OCI-M1 (cell line): ENCODE measurements around the gene METTL9.
"Not testable (repeated sequence)": the region's sequence is repeated elsewhere in the genome, so short reads cannot be mapped to it uniquely, and the experiment has no call there.

Experiments
- DNase-seq: peaks from one replicate; lab custom pipeline; 2025; lab: John Stamatoyannopoulos, UW

METTL9 gene

DNA sequence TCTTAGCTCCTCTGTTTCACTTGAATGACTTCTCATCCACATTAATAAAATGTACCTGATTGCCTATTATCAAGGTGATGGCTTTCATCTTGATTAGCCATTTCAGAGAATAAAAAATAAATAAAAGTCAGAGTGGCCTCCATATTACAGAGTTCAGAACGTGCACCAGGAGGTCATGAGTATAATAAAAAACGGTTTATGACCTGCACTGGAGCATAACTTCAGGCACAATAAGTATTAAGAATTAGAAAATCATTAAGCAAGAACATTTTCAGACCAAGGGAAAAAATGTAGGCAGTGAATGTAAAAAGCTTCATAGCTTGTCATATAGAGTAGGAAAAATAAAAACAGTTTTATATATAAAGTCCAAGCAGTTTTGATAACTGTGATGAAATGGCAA is 11.4 kb downstream of the METTL9 start:
- no peak for DNase-seq

DNA sequence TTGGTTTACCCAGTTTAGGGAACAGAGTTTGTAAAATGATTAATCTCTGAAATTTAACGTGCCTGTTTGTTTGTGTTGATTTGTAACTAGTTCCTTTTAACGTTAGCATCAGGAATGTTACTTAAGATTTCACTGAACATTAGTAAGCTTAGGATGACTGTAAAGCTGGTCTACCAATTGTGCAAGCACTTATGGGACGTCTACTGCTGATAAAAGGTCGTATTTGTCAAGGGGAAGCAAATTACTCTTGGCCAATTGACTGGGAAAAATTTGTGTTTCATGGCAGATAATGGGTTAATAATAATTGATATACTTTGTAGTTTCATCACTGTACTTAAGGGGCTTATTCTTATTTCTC is 11.8 kb downstream of the METTL9 start:
- DNase-seq, result peak; percentile 77

DNA sequence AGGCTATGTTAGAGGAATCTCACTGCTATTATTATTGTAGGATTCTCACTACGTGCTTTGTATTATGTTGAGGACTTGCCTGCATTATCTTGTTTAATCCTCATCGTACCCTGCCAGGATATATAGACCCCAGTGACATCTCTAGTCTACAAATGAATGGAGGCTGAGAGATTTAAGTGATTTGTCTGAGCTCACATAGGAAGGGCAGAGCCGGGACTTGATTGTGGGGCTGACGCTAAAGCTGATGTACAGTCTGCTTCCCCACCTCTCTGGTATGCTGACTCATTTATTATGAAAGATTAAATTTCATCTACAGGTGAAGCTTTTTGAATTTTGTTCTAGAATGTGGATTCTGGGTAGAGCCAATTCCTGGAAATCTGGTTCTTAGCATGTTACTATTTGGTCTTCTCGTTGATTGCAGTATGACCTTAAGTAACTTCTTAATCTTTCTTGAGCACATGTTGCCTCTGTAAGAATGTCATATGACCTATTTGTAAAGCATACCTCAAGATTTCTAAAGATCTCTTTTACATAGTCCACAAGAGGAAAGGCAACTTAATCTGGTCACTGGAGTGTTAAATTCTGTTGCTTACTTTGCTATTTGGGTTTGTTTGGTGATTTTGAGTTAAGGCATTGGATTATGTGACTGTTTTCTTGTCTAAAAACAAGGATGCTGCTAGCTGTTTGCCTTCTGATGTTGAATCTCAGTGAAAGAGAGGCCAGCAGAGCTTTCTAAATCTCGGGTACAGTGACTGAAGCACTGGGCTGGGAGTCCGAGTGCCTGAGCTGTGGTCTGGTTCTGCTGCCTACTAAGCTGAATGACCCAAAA is 12.4 kb downstream of the METTL9 start:
- peak; percentile 95 for DNase-seq

DNA sequence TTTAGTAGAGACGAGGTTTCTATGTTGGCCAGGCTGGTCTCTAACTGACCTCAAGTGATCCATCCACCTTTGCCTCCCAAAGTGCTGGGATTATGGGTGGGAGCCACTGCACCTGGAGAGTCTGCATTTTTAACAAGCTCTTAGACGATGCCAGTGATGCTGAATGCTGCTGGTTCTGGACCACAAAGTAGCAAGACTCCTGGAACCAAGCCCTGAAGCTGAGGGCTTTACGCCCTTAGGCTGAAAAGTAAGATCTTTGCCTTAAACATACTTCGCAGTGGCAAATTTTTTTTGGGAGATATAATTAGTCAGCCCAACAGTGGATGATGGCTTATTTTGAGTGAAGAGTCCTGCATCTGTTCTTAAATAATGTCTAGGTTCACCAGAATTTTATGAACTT is 14.0 kb downstream of the METTL9 start:
- DNase-seq, result no peak

DNA sequence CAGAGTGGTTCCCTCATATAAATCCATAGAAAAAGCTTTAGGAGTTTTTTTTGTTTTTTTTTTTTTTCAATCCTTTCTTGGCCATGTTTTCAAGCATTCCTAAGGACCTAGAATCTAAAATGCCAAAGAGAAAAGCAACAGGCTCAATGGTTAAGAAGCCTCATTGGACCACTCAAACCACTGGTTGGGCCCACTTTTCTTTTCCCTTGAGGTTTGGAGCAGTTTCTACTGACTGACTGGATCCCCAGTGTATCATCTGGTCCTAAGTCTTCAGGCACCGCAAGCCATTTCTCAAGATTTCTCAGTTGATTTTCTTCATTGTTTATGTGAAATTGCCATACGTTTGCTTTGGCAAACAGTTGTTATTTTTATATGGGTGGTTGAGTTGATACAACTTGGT is 14.4 kb downstream of the METTL9 start:
- DNase-seq, result no peak

DNA sequence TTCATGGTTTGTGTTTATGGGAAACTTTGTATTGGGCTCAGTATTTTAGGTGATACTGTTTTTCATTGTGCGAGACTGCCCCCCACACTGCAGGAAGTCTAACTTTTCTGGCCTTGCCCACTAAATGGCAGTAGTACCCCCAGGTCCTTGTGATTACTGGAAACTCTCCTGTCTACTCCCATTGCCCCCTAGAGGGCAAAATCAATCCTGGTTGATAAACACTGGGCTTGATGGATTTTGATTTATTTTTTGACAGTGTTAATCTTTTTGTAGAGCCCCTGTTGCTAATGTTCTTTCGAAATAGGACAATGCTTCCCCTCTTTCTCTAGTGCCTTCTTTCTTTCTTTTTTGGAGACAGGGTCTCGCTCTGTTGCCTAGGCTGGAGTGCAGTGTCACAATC is 15.5 kb downstream of the METTL9 start:
- DNase-seq, result peak; percentile 35

DNA sequence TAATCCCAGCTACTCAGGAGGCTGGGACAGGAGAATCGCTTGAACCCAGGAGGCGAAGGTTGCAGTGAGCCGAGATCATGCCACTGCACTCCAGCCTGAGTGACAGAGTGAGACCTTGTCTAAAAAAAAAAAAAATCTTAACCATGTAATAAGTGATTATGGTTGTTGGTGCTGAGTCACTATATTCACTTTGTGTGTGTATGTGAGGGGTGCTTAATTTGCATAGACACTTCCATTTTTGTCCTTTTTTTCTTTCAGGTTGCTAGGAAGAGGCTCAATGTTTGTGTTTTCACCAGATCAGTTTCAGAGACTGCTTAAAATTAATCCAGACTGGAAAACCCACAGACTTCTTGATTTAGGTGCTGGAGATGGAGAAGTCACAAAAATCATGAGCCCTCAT is 18.2 kb downstream of the METTL9 start:
- DNase-seq, result peak; percentile 59

DNA sequence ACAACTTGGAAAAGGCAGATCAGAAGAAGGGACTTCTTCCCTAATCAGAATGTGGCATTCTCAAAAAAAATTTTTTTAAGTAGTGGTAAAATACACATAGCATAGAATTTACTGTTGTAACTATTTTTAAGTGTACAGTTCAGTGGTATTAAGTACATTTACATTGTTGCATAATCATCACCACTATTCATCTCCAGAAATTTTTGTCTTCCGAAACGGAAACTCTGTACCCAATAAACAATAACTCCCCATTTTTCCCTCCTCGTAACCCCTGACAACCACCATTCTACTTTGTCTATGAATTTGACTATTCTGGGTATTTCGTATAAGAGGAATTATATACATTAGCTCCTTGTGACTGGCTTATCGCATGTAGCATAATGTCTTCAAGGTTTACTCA is 18.9 kb downstream of the METTL9 start:
- no peak for DNase-seq

DNA sequence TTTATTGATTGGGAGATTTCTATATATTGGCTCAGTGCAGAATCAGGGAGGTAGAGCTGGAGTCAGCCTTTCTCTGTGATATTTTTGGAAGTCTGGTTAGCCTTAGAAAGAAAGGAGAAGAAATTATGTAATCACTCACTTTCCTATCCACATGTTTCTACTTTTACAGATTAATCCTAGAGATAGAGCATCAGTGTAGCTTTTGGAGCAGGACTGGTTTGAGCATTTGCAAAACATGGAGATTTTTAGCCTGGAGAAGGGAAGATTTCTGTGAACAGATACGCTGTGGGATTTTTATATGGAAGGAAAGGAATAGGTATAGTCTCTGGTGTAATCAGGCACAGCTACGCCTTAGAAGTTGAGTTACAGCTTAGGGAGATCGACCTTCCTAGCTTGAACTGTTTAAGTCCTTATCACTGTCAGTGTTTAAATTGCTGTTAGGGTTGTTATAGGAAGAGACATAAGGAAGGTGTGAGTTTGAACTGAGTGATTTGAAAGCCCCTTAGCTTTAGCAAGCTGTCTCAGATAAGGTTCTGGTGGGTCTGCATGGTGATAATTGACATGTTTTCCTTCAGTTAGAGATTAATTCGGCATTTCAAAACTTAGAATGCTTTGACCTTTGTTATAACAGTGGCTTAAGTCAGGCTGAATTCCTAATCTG is 20.5 kb downstream of the METTL9 start:
- peak; percentile 49 for DNase-seq

DNA sequence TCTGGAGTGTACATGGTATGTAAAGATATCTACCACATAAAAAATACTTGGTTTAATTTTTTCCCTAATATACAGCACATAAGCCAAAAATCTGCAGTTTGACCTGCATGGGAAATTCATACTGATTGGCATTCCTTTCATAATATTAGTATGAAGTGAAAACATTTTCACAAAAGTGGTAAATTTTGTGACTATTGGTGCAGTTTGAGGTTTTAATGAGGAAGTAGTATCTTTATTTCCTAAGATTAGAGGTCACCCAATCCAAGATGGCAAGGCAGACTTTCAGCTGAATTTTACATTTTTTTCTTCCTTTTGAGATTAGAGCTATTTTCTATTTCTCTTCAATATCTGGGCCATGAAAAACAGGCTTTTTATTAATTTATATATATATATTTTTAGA is 21.2 kb downstream of the METTL9 start:
- DNase-seq, result peak; percentile 18

DNA sequence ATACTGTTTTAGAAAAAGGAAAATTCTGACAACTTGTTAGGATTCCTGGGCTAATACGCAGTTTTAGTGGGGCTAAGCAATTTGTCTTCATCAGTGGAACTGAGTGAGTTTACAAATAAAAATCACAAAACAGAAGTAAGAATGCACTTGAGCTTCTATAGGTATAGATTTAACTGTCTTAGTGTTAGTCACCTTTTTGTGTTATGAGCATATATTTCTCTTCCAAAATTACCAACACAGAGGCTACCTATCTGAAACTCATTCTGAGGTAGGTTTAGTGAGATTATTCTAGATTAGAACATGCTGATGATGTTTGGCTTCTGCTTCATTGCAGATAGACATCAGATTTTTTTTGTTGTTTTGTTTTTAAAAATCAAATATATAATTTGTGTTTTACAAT is 23.2 kb downstream of the METTL9 start:
- DNase-seq, result no peak

DNA sequence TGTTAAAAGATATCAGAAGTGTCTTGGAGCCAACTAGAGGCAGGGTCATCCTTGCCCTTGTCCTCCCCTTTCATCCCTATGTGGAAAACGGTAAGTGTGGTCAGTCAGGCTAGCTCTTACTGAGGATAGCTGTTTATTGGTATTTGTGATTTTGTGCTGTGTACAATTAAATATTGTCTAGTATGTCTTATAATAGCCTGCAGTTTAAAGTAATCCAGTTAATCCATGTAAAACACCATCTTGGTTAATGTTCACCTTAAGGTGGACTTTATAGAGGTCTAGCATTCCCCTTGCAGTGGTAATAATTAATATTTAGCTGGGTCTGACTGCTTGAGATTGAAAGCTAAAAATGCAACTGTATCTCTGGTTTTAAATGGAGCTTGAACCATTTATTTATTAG is 25.6 kb downstream of the METTL9 start:
- no peak for DNase-seq

DNA sequence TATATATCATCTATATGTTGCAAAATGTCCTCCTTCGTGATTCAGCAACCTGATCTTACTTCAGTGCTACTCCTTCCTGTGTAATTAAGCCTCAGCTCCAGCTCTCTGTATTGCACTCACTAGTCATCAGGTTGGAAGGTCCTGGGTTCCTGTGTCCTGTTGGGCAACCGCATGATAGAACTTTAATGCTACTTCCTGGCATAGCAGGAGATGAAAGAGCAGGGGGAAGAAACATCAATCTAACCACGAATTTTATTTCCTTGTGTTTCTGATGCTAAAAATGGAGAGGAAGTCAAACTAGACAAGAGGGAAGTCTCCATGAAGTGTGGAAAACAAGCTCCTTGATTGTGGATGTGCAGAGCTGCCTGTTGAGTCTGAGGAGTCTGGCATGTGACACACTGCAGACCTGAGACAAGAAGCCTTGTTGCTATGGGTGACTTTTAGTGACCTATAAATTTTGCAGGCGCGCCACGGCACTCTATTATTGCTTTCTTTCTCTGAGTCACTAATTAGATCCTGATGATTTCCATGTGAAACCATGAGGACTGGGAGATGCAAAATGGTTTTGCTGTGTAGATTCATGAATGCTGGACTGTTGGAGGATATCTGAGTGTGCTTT is 27.4 kb downstream of the METTL9 start:
- no peak for DNase-seq

DNA sequence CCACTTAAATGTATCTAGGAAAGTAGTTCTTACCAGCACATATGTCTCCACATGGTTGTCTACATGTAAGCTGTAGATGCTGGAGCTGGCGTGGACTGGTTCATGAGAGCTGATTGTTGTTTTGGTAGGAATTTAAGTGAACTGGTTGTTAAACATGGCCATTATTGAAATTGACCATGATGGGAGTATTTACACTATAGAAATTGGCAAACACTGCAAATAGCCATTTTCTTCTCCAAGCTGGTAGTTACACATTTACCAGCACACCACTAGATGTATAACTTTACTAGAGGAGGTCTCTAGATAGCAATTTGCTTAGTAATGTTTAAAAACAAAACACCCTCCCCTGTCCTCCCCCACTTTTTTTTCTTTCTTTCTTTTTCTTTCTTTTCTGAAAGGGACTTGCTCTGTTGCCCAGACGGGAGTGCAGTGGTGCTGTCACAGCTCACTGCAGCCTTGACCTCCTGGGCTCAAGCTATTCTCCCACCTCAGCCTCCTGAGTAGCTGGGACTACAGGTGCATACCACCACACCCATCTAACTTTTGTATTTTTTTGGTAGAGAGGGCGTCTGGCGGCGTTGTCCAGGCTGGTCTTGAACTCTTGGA is 28.8 kb downstream of the METTL9 start:
- no peak for DNase-seq

DNA sequence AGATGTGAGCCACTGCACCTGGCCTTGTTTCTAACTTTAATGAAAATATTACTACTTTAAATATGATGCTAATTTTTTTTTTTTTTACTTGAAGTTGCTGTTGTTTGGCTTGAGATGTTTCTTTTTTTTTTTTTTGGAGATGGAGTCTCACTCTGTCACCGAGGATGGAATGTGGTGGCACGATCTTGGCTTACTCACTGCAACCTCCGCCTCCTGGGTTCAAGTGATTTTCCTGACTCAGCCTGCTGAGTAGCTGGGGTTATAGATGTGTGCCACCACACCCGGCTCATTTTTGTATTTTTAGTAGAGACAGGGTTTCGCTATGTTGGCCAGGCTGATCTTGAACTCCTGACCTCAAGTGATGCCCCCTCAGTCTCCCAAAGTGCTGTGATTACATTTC is 29.4 kb downstream of the METTL9 start:
- no peak for DNase-seq

DNA sequence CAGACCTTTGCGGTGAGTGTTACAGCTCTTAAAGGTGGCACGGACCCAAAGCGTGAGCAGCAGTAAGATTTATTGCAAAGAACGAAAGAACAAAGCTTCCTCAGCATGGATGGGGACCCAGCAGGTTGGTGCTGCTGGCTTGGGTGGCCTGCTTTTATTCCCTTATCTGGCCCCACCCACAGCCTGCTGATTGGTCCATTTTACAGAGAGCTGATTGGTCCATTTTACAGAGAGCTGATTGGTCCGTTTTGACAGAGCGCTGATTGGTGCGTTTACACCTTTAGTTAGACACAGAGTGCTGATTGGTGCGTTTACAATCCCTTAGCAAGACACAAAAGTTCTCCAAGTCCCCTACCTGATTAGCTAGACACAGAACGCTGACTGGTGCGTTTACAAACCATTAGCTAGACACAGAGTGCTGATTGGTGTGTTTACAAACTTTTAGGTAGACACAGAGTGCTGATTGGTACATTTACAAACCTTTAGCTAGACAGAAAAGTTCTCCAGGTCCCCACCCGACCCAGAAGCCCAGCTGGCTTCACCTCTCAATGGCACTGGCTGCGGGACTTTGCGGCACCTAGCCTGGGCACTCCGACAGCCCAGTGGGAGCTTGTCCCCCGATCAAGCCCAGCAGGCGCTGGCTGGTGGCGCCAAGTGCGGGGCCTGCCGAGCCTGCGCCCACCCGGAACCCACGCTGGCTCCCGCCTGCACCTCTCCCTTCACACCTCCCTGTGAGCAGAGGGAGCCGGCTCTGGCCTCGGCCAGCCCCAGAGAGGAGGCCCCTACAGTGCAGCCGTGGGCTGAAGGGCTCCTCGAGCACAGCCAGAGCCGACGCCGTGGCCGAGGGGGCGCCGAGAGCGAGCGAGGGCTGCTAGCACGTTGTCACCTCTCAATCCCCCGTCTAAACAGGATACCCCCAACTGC is 30.5 kb downstream of the METTL9 start:
- DNase-seq, result not testable (repeated sequence)

DNA sequence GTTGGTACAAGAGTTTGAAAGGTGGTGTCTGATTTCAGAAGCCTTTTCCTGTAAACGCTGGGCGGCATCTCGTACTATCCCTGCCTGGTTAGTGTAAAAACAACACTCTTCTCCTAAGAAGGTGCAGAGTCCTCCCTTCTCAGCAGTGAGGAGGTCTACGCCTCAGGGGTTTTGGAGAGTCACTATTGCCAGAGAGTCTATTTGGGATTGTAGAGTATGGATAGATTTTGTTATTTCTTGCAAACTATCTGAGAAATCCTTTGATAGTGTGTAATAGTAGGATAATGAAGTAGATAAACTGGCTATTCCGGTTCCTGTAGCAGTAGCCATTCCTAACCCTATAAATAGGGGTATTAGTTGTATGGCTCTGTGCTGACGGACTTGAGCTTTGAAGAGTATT is 31.5 kb downstream of the METTL9 start:
- DNase-seq, result not testable (repeated sequence)

DNA sequence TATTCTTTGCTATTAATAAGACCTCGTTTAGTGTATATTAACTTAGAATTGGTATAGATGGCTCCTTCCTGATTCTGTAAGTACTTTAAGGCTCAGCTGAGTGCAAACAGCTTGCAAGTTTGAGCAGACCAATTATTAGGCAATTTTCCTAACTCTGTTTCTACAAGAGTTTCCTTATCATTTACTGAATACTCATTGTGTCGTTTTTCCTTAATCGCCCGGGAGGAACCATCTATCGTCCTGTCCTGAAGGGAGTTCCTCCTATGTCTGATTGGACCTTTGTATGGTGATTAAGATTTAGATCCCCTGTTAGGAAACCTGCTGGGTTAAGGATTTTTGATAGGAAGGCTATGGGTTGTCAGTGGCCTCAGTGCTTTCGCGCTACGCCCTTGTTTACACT is 32.0 kb downstream of the METTL9 start:
- not testable (repeated sequence) for DNase-seq

DNA sequence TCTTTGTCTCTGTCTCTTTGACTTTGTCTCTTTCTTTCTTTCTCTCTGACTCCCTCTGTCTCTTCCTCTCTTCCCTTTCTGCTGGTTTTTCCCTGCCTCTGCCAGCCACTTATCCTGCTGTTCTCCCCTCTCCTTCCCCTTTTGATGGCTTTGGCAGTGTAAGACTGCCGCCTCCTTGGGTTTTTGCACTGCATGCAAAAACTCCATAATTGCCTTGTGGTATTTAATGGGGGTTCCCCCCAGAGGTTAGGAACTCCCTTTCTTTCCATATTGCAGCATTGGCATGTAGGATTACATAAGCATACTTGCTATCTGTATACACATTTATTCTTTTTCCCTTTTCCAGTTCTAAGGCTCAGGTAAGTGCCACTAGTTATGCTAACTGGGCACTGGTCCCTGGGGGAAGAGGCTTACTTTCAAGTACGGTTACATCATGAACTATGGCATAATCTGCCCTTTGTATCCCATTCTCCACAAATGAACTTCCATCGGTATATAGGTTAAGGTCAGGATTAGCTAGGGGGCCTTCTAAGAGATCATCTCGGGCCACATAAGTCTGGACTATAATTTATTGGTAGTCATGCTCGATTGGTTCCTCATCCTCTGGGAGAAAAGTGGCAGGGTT is 32.7 kb downstream of the METTL9 start:
- not testable (repeated sequence) for DNase-seq

DNA sequence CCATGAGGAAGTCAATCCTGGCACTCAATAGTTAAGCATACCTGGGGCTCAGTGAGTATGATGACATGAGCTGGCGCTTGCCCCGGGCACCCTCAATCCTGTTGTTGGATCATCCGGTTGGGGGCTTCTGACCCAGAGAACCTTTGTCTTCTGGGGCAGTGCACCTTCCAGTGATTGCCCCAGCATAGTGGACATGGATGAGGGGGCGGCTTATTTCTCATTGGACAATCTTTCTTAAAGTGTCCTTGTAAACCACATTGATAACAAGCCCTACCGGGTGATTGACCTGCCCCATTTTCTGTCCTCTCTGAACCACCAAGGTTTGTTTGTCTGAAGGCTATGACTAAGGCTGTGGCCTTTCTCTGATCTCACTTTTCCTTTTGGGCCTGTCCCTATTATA is 34.8 kb downstream of the METTL9 start:
- no peak for DNase-seq

DNA sequence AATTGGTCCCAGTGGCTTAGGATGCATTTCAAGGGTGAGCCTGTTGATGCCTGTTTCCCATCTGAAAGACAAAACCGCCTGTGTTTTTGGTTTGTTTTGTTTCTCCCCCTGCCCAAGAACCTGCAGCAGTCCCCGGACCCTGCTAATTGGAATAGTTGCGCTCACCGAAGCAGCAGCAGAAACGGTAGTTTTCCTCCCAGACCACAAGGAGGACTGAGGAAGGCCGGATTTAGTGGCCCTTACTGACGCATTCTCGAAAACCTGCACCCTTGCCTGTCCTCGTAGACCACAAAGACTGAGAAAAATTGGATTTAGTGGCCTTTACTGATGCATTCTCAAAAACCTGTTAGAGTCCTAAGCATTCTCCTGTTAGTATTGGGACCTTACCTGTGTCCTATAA is 36.3 kb downstream of the METTL9 start:
- DNase-seq, result not testable (repeated sequence)
